CD4-positive, alpha-beta T cell (primary cell): Measurements from ENCODE around the gene NEK7. TPM values are rescaled to one million over a fixed set of nuclear protein-coding genes. Genes with fewer than 3 reads are reported as not detected.

ENCODE experiments used
- ATAC-seq: fragments of 200-7000 bp; cut with Tn5 transposase; one replicate; pipeline ENCODE4 v1.10.0; 2022; ENCODE audit warnings: mild to moderate bottlenecking; ENCODE audit not compliant: poor library complexity
- CTCF ChIA-PET: fragments of 350-600 bp; sonication (Branson Sonifier 250); formaldehyde crosslinking; loops from one replicate; lab custom pipeline; 2021; ENCODE audit warnings: antibody characterized with exemption, inconsistent platforms; lab: Charles Lee
- POLR2A ChIA-PET: fragments of 350-600 bp; sonication (Branson Sonifier 250); formaldehyde crosslinking; loops from one replicate; lab custom pipeline; 2021; ENCODE audit warnings: antibody characterized with exemption, inconsistent platforms; lab: Charles Lee
- DNase-seq, 14 experiments: peaks; one replicate each; pipeline ENCODE4 v3.0.0-alpha.2; 2013 to 2020; ENCODE audit warnings: mixed read lengths in 2 of 14
- H3K27ac ChIP-seq, 2 donors: one replicate each; pipeline versions ENCODE4 v1.5.1 to v1.7.0; 2013; ENCODE audit warnings: low read length in 2 of 2, low read depth in 1 of 2, mild to moderate bottlenecking in 1 of 2
- H3K27me3 ChIP-seq, 2 experiments: 1 replicate in 1 of 2; 2 replicates in 1 of 2; pipeline versions ENCODE4 v1.6.1 to v1.7.0; 2013; ENCODE audit warnings: low read length in 2 of 2, control low read depth in 1 of 2, mild to moderate bottlenecking in 1 of 2, moderate library complexity in 1 of 2; ENCODE audit not compliant: insufficient read depth in 2 of 2, control insufficient read depth in 1 of 2
- H3K36me3 ChIP-seq: one replicate; pipeline ENCODE4 v1.6.1; 2013; ENCODE audit warnings: low read length, control low read depth; ENCODE audit not compliant: insufficient read depth
- H3K4me1 ChIP-seq: one replicate; pipeline ENCODE4 v1.6.1; 2013; ENCODE audit warnings: low read length, control low read depth; ENCODE audit not compliant: insufficient read depth
- H3K4me3 ChIP-seq: one replicate; pipeline ENCODE4 v1.5.1; 2013; ENCODE audit warnings: mild to moderate bottlenecking, low read length, moderate library complexity
- H3K9me3 ChIP-seq, 2 experiments: 1 replicate in 1 of 2; 2 replicates in 1 of 2; pipeline versions ENCODE4 v1.6.1 to v1.7.0; 2013; ENCODE audit warnings: low read length in 2 of 2, mild to moderate bottlenecking in 2 of 2, control low read depth in 1 of 2, moderate library complexity in 1 of 2; ENCODE audit not compliant: control insufficient read depth in 1 of 2, insufficient read depth in 1 of 2
- H3K27ac Mint-ChIP-seq: one replicate; pipeline ENCODE4 v1.8.0; 2020; ENCODE audit warnings: mixed read lengths
- H3K27me3 Mint-ChIP-seq: one replicate; pipeline ENCODE4 v1.8.0; 2021; ENCODE audit warnings: mixed read lengths
- H3K36me3 Mint-ChIP-seq: one replicate; pipeline ENCODE4 v1.8.0; 2021; ENCODE audit warnings: low read depth, mixed read lengths
- H3K4me1 Mint-ChIP-seq: one replicate; pipeline ENCODE4 v1.8.0; 2021; ENCODE audit warnings: low read depth, mixed read lengths
- H3K4me3 Mint-ChIP-seq: one replicate; pipeline ENCODE4 v1.8.0; 2020; ENCODE audit warnings: mild to moderate bottlenecking, mixed read lengths
- H3K9me3 Mint-ChIP-seq: one replicate; pipeline ENCODE4 v1.8.0; 2020; ENCODE audit warnings: mixed read lengths
- intact Hi-C, 2 experiments: fragments of 100-400 bp; cut with DNase I in 1 of 2; cut with micrococcal nuclease in 1 of 2; formaldehyde crosslinking; loops; one replicate each; pipeline versions ENCODE4 v1.15.1 to v1.9.0; 2023 to 2025; cut with DNase I, micrococcal nuclease
- total RNA-seq, 174 experiments: library from RNA in 2 of 174; stranded (reverse) in 2 of 174; gene quantifications; one replicate each; pipeline ENCODE4 v1.2.3 and lab custom pipeline; 2021 to 2026
- TF ChIP-seq, protein P1 (sequence below): fragments of 200-600 bp; IDR thresholded peaks from one replicate; pipeline ENCODE4 v1.8.0; 2022; ENCODE audit warnings: antibody characterized with exemption, mild to moderate bottlenecking

NEK7 gene
- total RNA-seq, 2 experiments from 2014 or later: 11.8 to 13.0 TPM

DNA sequence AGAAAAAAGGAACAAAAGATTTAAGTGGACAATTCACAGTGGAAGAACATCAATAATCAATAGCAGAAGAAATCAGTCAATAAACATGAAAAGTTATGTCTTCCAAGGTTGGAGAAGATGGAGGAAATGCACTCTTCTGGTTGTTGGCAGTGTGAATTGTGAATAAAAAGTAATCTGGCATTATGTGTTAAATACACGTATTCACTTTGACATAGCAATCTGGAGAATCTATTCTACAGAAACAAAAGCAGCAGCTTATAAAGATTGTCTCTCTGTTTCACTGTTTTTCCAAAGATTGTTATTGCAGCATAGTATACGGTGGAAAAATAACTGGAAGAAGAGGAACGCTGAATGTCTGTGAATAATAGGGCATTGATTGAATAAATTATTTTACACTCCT lies 169.4 kb downstream of the NEK7 start:
- H3K4me3 Mint-ChIP-seq: no peak overlapping the region
- Histone ChIP-seq H3K27ac (no peak overlapping the region), H3K36me3 (no peaks in the 10 kb centered on the region), H3K27me3 (no peaks in the 10 kb centered on the region), H3K9me3 (no peaks in the 10 kb centered on the region), H3K4me3 (no peak overlapping the region), H3K4me1 (no peaks in the 10 kb centered on the region)
- H3K36me3 Mint-ChIP-seq: peaks cover 3% of the 10 kb centered on the region
- TF ChIP-seq, protein P1, sequence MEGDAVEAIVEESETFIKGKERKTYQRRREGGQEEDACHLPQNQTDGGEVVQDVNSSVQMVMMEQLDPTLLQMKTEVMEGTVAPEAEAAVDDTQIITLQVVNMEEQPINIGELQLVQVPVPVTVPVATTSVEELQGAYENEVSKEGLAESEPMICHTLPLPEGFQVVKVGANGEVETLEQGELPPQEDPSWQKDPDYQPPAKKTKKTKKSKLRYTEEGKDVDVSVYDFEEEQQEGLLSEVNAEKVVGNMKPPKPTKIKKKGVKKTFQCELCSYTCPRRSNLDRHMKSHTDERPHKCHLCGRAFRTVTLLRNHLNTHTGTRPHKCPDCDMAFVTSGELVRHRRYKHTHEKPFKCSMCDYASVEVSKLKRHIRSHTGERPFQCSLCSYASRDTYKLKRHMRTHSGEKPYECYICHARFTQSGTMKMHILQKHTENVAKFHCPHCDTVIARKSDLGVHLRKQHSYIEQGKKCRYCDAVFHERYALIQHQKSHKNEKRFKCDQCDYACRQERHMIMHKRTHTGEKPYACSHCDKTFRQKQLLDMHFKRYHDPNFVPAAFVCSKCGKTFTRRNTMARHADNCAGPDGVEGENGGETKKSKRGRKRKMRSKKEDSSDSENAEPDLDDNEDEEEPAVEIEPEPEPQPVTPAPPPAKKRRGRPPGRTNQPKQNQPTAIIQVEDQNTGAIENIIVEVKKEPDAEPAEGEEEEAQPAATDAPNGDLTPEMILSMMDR: no peak
- ATAC-seq: no peak
- no peaks in the 10 kb centered on the region for H3K9me3 Mint-ChIP-seq
- ChIA-PET CTCF (no interaction called here), POLR2A (no interaction called here)
- DNase-seq: no peak
- intact Hi-C loops: no loop called here
- H3K27me3 Mint-ChIP-seq: no peaks in the 10 kb centered on the region
- H3K4me1 Mint-ChIP-seq: no peaks in the 10 kb centered on the region
- H3K27ac Mint-ChIP-seq: no peak overlapping the region

DNA sequence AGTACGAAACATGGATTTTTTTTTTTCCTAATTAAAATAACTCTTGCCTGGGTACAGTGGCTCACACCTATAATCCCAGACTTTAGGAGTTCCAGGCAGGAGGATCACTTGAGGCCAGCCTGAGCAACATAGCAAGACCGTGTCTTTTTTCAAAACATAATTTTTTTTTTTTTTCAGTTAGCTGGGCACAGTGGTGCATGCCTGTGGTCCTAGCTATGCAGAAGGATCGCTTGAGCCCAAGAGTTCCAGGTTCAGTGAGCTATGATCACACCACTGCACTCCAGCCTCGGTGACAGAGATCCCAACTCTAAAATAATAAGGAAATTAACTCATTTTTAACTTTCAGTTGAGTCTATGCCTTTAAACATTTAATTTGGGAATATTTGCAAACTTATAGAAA lies 170.1 kb downstream of the NEK7 start:
- H3K4me1 Mint-ChIP-seq: no peaks in the 10 kb centered on the region
- H3K4me3 Mint-ChIP-seq: no peak overlapping the region
- Histone ChIP-seq H3K36me3 (no peaks in the 10 kb centered on the region), H3K9me3 (no peaks in the 10 kb centered on the region), H3K27me3 (no peaks in the 10 kb centered on the region), H3K4me3 (no peak overlapping the region), H3K4me1 (no peaks in the 10 kb centered on the region), H3K27ac (no peak overlapping the region)
- no peaks in the 10 kb centered on the region for H3K27me3 Mint-ChIP-seq
- intact Hi-C loops: no loop called here
- ATAC-seq (no peak), DNase-seq (no peak)
- ChIA-PET POLR2A (no interaction called here), CTCF (no interaction called here)
- H3K9me3 Mint-ChIP-seq: no peaks in the 10 kb centered on the region
- H3K27ac Mint-ChIP-seq: no peak overlapping the region
- no peaks in the 10 kb centered on the region for H3K36me3 Mint-ChIP-seq
- TF ChIP-seq, protein P1: no peak

DNA sequence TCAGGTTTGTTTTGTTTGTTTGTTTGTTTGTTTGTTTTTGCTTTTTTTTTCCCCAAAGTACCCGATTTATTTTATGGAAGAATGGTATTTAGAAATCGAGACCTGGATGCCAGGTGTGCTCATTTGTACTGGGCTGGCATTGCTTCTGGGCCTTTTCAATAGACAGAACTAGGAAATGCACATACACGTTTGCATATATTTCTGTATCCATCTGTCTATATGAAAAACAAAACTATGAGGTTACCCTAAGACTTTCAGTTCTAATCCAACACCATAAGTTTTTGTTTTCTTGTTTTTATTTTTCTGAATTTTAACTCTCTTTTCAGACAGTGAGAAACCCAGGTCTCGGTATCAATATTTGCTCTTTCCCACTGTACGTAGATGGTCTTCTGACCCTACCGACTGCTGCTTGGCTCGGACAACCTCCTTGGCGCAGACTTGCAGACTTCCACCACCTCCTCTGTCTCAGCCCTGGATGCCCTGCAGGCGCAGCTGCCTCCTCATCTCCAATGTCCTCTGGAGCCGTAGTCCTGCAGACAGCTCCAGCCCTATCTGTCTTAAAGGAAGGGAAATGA lies 171.7 kb downstream of the NEK7 start:
- Histone ChIP-seq H3K4me3 (no peak overlapping the region), H3K9me3 (no peaks in the 10 kb centered on the region), H3K36me3 (no peaks in the 10 kb centered on the region), H3K4me1 (no peaks in the 10 kb centered on the region), H3K27me3 (peaks cover 0 to 3% of the 10 kb centered on the region in 2 experiments), H3K27ac (no peak overlapping the region)
- Mint-ChIP-seq H3K4me1 (no peaks in the 10 kb centered on the region), H3K9me3 (no peaks in the 10 kb centered on the region), H3K4me3 (no peak overlapping the region), H3K27ac (no peak overlapping the region), H3K36me3 (no peaks in the 10 kb centered on the region), H3K27me3 (no peaks in the 10 kb centered on the region)
- TF ChIP-seq, protein P1: no peak
- ATAC-seq (no peak), DNase-seq (no peak)
- CTCF ChIA-PET: no interaction called here
- POLR2A ChIA-PET: no interaction called here
- intact Hi-C loops: no loop called here
